Measurements from ENCODE around the gene NPBWR2.

DNA sequence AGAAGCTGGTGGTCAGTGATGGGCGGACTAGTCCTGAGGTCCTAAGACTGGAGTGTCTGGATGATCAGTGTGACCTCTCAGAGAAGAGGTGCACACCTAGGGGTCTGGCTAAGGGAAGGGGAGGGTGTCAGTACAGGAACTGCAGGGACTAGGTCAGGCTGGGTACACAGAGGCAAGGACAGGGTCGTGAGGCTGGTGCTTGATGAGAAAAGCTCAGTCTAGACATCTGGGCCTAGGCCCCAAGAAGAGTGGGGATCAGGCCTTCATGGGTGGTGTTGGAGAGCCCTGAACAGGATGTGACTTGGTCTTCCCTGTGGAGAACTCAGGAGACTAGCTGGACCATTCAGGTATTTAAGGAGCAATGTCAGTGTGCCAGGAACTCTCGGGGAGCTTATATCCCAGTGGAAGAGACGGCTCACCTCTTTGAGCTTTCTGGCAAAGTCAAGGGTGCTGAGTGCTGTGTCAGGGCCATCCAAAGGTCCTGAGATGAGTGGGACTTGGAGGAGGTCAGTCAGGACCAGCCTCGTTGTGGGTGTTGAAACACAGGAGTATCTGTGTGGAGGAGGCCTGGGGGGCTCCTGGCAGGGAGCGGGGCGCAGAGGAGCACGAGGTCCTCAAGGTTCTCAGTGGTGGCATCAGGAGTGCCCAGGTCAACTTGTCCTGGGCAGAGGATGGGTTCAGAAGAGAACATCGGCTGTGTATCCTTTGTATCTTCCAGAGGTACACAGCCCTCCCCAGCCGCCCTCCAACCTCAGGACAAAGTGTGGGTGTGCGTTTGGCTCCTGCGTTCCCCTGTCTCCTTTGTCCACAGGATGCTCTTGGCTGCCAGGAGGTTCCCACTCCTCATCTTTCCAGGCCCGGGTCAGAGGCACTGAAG, 43.6 kb upstream of the NPBWR2 start:
- TF ChIP-seq CTCF (tag by site-specific recombination; IDR thresholded peaks at IDR 0.05) = no peak
- TF ChIP-seq ZNF664 (tag by site-specific recombination; IDR thresholded peaks at IDR 0.05) = no peak
- no peak for TF ChIP-seq ZNF202 (tag by site-specific recombination; IDR thresholded peaks at IDR 0.05; ENCODE audit: borderline replicate concordance)
- TF ChIP-seq ZNF362 (tag by site-specific recombination; IDR thresholded peaks at IDR 0.05) = no peak
- TF ChIP-seq ZNF707 (tag by site-specific recombination; IDR thresholded peaks at IDR 0.05) = no peak
- TF ChIP-seq HOXC10 (CRISPR knock-in tag; IDR thresholded peaks at IDR 0.05) = no peak
- TF ChIP-seq, protein P1, sequence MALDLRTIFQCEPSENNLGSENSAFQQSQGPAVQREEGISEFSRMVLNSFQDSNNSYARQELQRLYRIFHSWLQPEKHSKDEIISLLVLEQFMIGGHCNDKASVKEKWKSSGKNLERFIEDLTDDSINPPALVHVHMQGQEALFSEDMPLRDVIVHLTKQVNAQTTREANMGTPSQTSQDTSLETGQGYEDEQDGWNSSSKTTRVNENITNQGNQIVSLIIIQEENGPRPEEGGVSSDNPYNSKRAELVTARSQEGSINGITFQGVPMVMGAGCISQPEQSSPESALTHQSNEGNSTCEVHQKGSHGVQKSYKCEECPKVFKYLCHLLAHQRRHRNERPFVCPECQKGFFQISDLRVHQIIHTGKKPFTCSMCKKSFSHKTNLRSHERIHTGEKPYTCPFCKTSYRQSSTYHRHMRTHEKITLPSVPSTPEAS (tag by site-specific recombination; IDR thresholded peaks at IDR 0.05) = no peak
- TF ChIP-seq ZNF302 (tag by site-specific recombination; IDR thresholded peaks at IDR 0.05; ENCODE audit: low read depth) = no peak
- TF ChIP-seq ZNF214 (tag by site-specific recombination; IDR thresholded peaks at IDR 0.05; ENCODE audit: borderline replicate concordance) = no peak
- no peak for TF ChIP-seq ZNF513 (tag by site-specific recombination; IDR thresholded peaks at IDR 0.05)
- TF ChIP-seq ZNF423 (tag by site-specific recombination; IDR thresholded peaks at IDR 0.05) = no peak
- no peak for TF ChIP-seq ZNF670 (tag by site-specific recombination; IDR thresholded peaks at IDR 0.05; ENCODE audit: low read depth)
